ENCODE data around the gene IFI27.

IFI27 gene

DNA sequence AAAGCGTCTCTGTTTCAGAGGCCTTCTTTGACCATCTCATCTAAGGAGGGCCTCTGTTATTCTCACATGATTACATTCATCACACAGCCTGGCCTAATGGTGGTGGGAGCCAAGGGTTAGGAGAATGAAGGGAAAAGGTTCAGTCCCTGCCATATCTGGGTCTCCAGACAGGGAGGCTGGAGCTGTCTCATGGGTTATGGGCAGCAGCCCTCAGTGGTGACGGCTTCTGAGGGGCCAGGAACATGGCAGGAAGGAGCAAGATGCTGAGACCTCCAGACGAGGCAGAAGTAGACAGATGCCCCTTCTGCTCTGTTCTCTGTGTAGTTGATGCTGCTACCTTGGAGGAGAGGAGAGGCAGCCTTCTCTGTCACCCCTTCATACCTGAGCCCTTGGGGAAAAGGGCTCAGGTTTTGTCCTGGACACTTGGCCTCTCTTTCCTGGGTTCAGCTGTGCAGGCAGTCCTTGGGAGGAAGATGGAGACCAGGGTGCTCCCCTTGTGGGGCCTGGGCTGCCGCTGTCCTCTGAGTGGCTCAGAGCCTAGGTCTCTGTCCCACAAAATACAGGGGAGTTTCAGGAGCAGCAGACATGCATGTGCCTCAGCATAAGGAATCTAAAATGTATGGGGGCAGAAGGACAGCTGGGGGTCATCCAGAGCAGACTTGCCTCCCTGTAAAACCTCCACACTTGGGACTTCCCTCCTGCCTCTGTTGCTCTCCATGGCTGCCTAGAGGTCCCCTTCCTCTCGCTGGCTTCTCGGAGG is 15.3 kb downstream of the IFI27 start:
- DNase-seq, result no peak
- TF ChIP-seq POLR2A (IDR thresholded peaks at IDR 0.05; ENCODE audit: low read length) (no peak), GATA1 (IDR thresholded peaks at IDR 0.05; ENCODE audit: low read depth, low read length) (no peak)

DNA sequence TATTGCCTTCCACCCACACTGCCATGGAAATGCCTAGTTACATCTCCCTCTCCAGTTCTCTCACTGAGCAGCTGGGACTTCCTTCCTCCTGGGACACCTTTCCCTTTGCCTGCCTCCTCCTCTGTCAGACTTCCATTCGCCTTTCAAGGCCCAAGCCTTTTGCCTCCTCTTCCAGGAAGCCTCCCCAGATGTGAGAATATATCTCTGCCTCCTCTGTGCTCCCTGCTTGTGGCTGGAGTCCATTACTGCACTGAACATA is 15.8 kb downstream of the IFI27 start:
- no peak for TF ChIP-seq POLR2A (IDR thresholded peaks at IDR 0.05; ENCODE audit: low read length)
- no peak for TF ChIP-seq GATA1 (IDR thresholded peaks at IDR 0.05; ENCODE audit: low read depth, low read length)
- DNase-seq, result no peak

DNA sequence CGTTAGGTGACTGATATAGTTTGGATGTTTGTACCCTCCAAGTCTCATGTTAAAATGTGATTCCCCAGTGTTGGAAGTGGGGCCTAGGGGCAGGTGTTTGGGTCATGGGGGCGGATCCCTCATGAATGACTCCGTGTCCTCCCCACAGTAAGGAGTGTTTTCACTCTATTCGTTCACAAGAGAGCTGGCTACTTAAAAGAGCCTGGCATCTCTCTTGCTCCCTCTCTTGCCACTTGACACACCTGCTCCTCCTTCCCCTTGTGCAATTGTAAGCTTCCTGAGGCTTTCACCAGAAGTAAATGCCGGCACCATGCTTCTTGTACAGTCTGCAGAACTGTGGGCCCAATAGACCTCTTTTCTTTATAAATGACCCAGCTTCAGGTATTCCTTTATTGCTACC is 16.3 kb downstream of the IFI27 start:
- TF ChIP-seq POLR2A (IDR thresholded peaks at IDR 0.05; ENCODE audit: low read length), result no peak
- TF ChIP-seq GATA1 (IDR thresholded peaks at IDR 0.05; ENCODE audit: low read depth, low read length), result no peak
- DNase-seq, result no peak

DNA sequence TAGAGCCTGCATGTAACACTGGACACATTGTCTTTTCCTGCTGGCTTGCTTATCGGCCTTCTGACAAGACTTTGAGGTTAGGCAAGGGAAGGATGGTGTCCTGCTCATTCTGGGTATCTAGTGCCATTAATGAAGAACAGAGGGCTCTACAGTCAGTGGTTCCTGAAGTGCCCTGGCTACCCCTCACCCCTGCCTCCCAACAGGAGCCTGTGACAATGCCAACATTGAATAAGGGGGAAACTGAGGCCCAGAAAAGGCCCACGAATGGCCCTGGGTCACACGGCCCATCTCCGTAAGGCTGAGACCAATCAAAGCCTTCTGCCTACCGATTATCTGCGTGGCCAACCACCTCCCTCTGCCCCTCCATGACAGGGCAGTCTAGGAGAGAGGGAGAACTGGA is 16.8 kb downstream of the IFI27 start:
- TF ChIP-seq GATA1 (IDR thresholded peaks at IDR 0.05; ENCODE audit: low read depth, low read length) (no peak), POLR2A (IDR thresholded peaks at IDR 0.05; ENCODE audit: low read length) (no peak)
- DNase-seq, result no peak

DNA sequence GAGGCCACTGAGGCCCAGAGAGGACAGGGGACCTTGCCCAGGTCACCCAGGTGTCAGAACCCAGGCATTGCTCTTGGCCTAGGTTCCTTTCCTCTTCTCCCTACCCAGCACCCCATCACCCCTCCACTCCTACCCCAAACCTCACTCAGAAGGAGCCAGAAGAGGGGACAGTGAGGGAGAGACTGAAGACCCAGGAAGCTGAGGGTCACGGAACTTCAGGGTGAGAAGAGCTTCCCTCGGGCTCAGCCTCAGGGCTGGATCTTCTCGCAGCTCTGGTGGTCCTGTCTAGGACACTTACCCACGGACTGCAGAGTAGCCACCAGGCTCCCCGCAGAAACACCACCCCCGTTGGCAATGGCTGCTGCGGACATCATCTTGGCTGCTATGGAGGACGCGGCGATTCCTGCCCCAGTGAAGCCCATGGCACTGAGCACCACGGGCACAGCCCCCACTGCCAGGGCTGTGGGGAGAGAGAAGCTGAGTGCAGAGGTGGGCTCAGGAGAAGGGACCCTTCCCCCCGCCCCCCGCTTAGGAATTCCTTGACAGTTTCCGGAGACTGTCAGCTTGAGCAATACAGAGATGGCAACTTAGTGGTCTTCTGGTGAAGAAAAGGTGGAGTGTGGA is 17.8 kb downstream of the IFI27 start:
- TF ChIP-seq GATA1 (IDR thresholded peaks at IDR 0.05; ENCODE audit: low read depth, low read length) (no peak), POLR2A (IDR thresholded peaks at IDR 0.05; ENCODE audit: low read length) (no peak)
- DNase-seq, result no peak

DNA sequence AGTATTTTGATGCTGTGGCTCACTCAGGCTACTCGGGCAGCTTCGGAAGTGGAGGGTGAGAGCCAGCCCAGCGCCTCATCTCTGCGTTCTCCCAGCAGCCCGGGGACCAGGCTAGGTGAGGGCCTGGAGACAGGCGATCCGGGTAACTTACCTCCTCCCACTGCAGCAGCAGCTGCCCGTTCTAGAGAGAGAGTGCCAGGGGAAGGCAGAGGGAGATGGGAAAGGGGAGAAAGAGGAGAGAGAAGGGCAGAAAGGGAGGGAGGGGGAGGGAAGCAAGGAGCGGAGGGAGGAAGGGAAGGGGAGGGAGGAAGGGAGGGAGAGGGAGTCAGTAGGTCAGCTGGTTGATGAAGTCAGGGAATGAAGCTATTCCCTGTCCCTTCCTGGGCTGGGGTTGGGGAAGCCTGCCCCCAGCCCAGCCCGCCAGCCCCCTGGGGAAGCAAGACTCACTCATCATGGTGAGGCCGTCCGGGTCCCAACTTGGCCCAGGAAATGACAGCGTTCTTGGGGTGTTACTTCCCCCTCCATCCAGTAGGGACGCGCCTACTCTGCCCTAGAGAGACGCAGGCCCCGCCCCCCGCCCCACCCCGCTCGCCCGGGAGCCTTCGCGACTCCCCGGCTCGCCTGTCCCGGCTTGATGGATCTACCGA is 18.7 kb downstream of the IFI27 start, which contains the start of gene IFI27L2:
Gene IFI27L2, minus strand, starts transcription at position 494 of the 647 bp plus-strand sequence. Its CDS starts 40 bp downstream, at position 454.
- peak; percentile 64 to 75 for DNase-seq
- TF ChIP-seq POLR2A (IDR thresholded peaks at IDR 0.05; ENCODE audit: low read length), result peak; percentile 31
- no peak for TF ChIP-seq GATA1 (IDR thresholded peaks at IDR 0.05; ENCODE audit: low read depth, low read length)

DNA sequence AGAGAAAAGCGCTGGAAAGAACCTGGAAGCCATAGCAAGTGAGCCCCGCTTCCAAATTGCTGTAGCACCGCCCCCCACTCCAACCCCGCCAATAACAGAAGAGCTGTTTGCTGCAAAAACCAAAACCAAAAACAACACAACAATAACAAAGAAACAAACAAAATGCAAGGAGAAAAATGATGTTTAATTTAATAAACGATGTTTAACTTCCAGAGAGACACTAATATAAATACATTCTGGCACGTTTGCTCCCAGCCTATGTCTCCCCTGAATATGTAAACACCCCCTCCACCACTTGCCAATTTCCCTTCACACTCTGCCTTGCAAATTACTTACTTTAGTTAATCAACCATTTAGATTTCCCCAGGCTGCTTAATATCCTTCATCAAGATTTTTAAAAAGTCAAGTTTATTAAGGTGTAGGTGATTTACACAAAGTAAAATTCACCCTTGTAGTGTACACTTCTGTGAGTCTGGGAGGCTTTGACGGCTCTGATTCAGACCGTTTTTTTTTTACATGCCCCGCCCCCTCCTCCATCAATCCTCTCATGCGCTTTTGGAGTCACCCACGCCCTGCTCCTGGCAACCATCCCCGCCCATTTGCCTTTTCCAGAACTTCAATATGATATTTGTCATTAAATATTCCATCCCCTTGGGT is 19.4 kb downstream of the IFI27 start:
- TF ChIP-seq POLR2A (IDR thresholded peaks at IDR 0.05; ENCODE audit: low read length), result no peak
- TF ChIP-seq GATA1 (IDR thresholded peaks at IDR 0.05; ENCODE audit: low read depth, low read length), result no peak
- peak; percentile 16 to 43 for DNase-seq

DNA sequence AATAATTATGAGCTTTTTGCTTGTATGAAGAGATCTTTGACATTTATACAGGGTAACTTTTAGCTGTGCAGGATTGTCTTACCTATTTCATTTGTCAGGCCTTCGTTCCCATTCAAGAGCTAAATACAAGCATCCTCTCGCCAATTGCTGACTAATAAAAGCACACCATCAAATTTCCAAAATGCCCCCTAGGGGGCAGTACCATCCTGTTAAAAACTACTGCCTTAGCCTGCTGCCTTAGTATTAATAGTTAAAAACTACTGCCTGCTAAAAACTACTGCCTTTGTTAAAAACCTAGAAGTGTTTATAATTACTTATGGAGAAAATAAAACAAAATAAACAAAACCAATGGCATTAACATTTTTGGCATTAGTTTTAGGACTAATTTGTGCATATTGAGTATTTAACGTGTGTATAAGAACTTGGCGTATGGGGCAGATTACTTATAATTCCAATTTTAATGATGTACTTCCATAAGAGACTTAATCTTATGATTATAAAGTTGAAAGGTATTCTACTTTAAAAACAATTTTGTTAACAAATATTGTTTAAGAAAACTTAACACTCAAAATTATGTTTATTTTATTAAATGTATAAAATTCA is 21.9 kb downstream of the IFI27 start:
- DNase-seq, result peak; percentile 63 to 77
- no peak for TF ChIP-seq GATA1 (IDR thresholded peaks at IDR 0.05; ENCODE audit: low read depth, low read length)
- TF ChIP-seq POLR2A (IDR thresholded peaks at IDR 0.05; ENCODE audit: low read length), result no peak

DNA sequence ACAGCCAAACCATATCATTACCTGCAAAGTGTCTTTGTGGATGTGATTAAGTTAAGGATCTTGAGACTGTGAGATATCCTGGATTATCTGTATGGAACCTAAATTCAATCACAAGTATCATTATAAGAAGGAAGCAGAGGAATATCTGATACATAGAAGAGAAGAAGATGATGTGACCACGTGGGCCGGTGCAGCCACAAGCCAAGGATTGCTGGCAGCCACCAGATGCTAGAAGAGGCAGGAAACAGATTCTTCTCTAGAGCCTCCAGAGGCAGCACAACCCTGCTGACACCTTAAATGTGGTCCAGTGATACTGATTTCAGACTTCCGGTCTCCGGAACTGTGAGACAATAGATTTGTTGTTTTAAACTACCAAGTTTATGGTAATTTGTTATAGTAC is 24.9 kb downstream of the IFI27 start:
- DNase-seq, result no peak
- no peak for TF ChIP-seq POLR2A (IDR thresholded peaks at IDR 0.05; ENCODE audit: low read length)
- no peak for TF ChIP-seq GATA1 (IDR thresholded peaks at IDR 0.05; ENCODE audit: low read depth, low read length)

DNA sequence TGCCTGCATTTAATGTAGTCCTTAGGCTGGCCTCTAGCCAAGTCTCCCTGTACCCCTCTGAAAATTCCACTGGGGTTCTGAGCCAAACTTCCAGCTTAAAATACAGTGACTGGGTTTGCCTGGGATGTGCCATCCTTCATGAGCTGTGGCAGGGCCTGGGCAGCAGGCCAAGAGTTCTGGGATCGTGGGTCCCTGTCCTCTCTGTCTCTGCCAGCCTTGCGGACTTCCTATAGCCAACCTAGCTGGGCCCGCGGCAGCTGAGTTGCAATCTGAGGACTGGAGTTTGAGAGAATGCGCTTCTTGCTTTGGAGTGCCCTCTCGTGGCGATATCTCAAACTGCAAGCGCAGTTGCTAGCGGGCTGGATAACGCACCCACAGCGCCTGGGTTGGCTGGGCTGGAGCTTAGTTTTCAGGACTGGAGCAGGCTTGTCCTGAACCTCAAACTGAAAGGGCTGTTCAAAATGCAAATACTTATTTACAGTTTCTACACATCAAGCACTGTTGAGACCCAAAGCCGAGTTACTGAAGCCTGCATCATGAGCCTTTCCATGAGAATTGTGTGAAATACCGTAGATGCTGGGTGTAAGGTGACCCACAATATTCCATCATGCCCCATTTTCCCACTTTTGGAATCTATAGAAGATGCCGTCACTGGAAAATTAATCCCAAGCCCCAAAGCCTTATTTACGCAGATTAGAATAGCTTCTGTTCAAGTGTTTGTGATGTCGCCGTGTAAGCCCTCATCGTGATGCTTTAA is 26.2 kb downstream of the IFI27 start:
- TF ChIP-seq POLR2A (IDR thresholded peaks at IDR 0.05; ENCODE audit: low read length) (no peak), GATA1 (IDR thresholded peaks at IDR 0.05; ENCODE audit: low read depth, low read length) (no peak)
- peak; percentile 69 to 81 for DNase-seq

DNA sequence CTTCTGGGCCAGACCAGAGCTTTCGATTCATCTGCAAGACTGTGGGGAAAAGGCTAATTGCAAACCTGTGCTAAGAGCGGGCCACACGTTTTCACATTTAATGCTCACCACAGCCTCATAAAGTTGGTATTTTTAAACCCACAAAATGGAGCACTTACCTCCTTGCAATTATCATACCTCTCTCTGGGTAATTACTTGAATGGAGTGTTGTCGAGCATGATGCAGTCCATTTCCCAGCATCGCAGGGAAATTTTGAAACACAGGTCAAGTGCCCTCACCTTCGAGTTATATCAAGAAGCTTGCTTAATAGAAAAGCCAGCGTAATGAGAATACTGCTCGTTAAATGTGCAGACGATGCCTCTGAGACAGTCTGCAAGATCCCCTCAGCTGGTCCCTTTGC is 27.7 kb downstream of the IFI27 start:
- DNase-seq, result no peak

DNA sequence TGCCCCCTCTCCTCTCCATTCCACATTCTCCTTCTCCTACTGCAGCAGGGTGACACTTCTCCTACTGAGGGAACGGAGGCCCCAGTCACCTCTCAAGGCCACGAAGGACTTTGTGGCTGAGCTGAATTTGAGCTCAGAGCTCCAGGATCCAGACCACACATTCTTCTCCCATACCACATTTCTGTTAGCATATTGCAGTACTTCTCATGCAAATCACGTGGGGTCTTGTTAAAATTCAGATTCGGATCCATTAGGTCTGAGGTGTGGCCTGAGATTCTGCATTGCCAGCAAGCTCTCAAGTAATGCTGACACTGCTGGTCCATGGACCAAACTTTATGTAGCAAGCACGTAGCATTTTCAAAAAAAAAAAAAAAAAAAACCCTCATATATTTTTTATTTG is 28.5 kb downstream of the IFI27 start:
- no peak for TF ChIP-seq POLR2A (IDR thresholded peaks at IDR 0.05; ENCODE audit: low read length)
- no peak for TF ChIP-seq GATA1 (IDR thresholded peaks at IDR 0.05; ENCODE audit: low read depth, low read length)
- DNase-seq, result no peak

More for the DNA sequence above, 27.7 kb downstream of the IFI27 start:
- TF ChIP-seq POLR2A (IDR thresholded peaks at IDR 0.05; ENCODE audit: low read length), result no peak
- TF ChIP-seq GATA1 (IDR thresholded peaks at IDR 0.05; ENCODE audit: low read depth, low read length), result no peak

DNA sequence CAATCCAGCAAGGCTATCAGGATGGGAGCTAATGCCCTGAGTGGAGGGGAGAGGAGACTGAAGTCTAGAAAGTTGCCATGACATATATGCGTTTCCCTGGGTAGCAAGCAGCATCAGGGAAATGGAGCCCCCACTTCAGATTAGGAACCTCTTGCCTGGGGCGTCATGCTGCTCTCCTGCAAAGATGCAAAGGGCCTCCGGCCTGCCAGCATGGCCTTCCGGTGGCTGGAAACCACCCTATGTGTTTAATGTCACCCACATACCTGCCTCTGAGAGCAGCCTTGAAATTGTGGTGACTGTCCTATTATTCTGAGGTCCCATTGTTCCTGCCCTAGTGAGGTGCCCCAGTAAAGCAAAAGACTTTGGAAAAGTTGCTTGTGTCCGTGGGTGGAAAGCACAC is 28.9 kb downstream of the IFI27 start:
- TF ChIP-seq GATA1 (IDR thresholded peaks at IDR 0.05; ENCODE audit: low read depth, low read length) (no peak), POLR2A (IDR thresholded peaks at IDR 0.05; ENCODE audit: low read length) (no peak)
- no peak for DNase-seq

All from erythroblast (primary cell).